ENCODE measurements around the gene ZHX3. TPM values are rescaled to one million over a fixed set of nuclear protein-coding genes. Genes with fewer than 3 reads are reported as not detected.

ZHX3 gene
- total and polyA plus RNA-seq, 2 of the 13 experiments (the other 11 are each of a cell fraction or from before 2014, with no cell fraction given), result 8.4 to 11.7 TPM

GRCh38 chr20:41360831-41361756, 43.6 kb upstream of the ZHX3 start:
- H3K27ac ChIP-seq (ENCODE audit: extremely low read length, insufficient read depth, low read length), result no peak overlapping the region
- no peak overlapping the region for H3K4me2 ChIP-seq (ENCODE audit: low read depth, low read length)
- H4K20me1 ChIP-seq (ENCODE audit: insufficient read depth, low read length), result no peaks in the 10 kb centered on the region
- H3K9ac ChIP-seq (ENCODE audit: insufficient read depth, low read depth, low read length), result no peak overlapping the region
- ChIA-PET CTCF (ENCODE audit: low intra/inter-chr PET ratio, low total read pairs) (no interaction called here), POLR2A (interaction anchor here (1.1 to 1.8 kb wide), 2 partner anchors 13 to 20 kb away, joined by 3 to 6 read pairs; partner anchors contain the start of gene LPIN3)
- in situ Hi-C loops (cut with HindIII; ENCODE audit: extremely low pct_ligation_motif_present, low pct_unique_long_range_greater_than_20kb) (no loop called here), intact Hi-C loops (cut with micrococcal nuclease; ENCODE audit: unreplicated experiment) (no loop called here)
- ATAC-seq, result peak; percentile 1; the same call in 2 of the 3 replicates
- peaks cover 3 to 10% of the 10 kb centered on the region in 2 experiments; a peak in 3 of 5 replicates for H3K36me3 ChIP-seq (replicated peaks in 1 of 2; ENCODE audit: control insufficient read depth in 1 of 2, insufficient read depth in 2 of 2, low read length in 2 of 2)
- 81% methylated on average over 20 of the region's 22 CpGs for WGBS (ENCODE audit: low lambda C conversion rate)
- H3K4me3 ChIP-seq (replicated peaks in 1 of 3; ENCODE audit: insufficient read depth in 1 of 3, low read depth in 2 of 3, low read length in 3 of 3), result no peak overlapping the region
- H3K27me3 ChIP-seq (ENCODE audit: control insufficient read depth in 1 of 2, insufficient read depth in 2 of 2, low read length in 2 of 2), result peaks cover 17 to 27% of the 10 kb centered on the region in 2 experiments
- FAIRE-seq, result no peak
- no peaks in the 10 kb centered on the region for H3K9me3 ChIP-seq (ENCODE audit: low read length)
- no peak for DNase-seq (ENCODE audit: low spot score)
- no peaks in the 10 kb centered on the region for H3K79me2 ChIP-seq (ENCODE audit: insufficient read depth, low read length)
- H2AFZ ChIP-seq (ENCODE audit: low read length), result no peak overlapping the region
- peaks cover 20% of the 10 kb centered on the region for H3K4me1 ChIP-seq (ENCODE audit: insufficient read depth, low read length)
- BruUV-seq (replicated peaks), result no TSS peak
- no peak for TF ChIP-seq DBP (CRISPR knock-in tag; IDR thresholded peaks at IDR 0.05; ENCODE audit: not compliant biosample characterization)
- peak; percentile 55; the same call in 1 of the 2 replicates for TF ChIP-seq AKAP8 (CRISPR knock-in tag; IDR thresholded peaks at IDR 0.05)
- TF ChIP-seq ZNF709 (CRISPR knock-in tag; IDR thresholded peaks at IDR 0.05), result no peak
- TF ChIP-seq XBP1 (CRISPR knock-in tag; IDR thresholded peaks at IDR 0.05), result no peak
- TF ChIP-seq ZHX2 (IDR thresholded peaks at IDR 0.05; ENCODE audit: low read depth), result no peak
- TF ChIP-seq ZHX2 (CRISPR knock-in tag; IDR thresholded peaks at IDR 0.05; ENCODE audit: borderline replicate concordance), result no peak
- no peak for TF ChIP-seq FOXK1 (CRISPR knock-in tag; IDR thresholded peaks at IDR 0.05; ENCODE audit: borderline replicate concordance, low read depth)
- peak; percentile 34; the same call in 1 of the 2 replicates for TF ChIP-seq ZNF768 (CRISPR knock-in tag; IDR thresholded peaks at IDR 0.05)
- TF ChIP-seq ZBTB14 (CRISPR knock-in tag; IDR thresholded peaks at IDR 0.05), result no peak
- TF ChIP-seq ZNF280B (CRISPR knock-in tag; IDR thresholded peaks at IDR 0.05; ENCODE audit: borderline replicate concordance), result no peak
